ENCODE results near the gene WFIKKN1. TPM values are rescaled to one million over a fixed set of nuclear protein-coding genes. Genes with fewer than 3 reads are reported as not detected.

WFIKKN1 gene
- total RNA-seq, 4 donors from 2014 or later, result 2.5 to 6.2 (median 3.8) TPM

GRCh38 chr16:644556-644955 is 13.8 kb downstream of the WFIKKN1 start:
- Histone ChIP-seq H3K9me3 (no peaks in the 10 kb centered on the region), H3K27ac (peak overlapping the region in 3 of 4 donors; percentile 90 to 98 (median 95)), H3K4me3 (no peak overlapping the region), H3K4me1 (peaks cover 0 to 48% (median 18%) of the 10 kb centered on the region in 4 donors), H3K27me3 (no peaks in the 10 kb centered on the region), H3K36me3 (no peaks in the 10 kb centered on the region)
- DNase-seq, result no peak
- TF ChIP-seq POLR2A (IDR thresholded peaks at IDR 0.05) (no peak), CTCF (IDR thresholded peaks at IDR 0.05) (no peak)

DNA sequence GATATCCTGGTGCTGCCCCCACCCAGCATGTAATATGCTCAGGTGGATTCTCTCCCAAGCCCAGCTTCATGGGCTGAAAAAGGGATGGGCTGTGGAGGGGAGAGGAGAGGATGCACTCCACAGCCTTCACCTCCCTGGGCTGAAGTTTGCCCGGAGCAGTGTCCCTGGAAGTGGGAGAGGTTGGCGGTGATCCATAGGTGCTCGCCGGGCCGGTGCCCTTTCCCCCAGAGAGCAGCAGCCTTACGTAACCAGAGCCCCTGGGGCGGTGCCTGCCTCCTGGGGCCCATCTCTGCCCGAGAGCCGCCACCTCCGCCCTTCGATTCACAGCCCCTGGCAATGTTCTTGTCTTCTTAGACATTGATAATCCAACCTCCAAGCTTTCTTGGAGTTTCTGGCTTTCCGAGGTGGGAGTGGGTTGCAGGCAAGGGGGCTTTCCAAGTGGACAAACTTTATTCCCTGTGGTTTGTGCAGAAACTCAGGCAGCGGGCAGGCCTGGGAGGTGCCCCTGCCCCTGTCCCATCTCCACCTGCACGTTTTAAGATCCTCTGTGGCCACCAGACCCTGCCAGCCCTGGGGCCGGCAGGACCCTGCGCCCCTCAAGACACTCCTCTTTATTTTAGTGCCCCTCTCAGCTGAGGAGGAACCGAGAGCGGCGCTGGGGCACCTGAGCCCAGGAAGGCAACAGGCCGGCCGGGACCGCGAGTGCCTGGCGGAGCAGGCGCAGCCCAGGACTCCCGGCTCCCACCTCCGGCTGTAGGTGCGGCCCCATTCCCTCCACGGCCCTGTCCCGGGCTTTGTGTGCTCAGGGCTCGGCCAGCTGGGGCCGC is 15.3 kb downstream of the WFIKKN1 start:
- Histone ChIP-seq H3K27ac (peak overlapping the region in 3 of 4 donors; percentile 90 to 98 (median 95)), H3K27me3 (no peaks in the 10 kb centered on the region), H3K4me3 (peak overlapping the region in 2 of 4 donors; percentile 65 to 80), H3K4me1 (peaks cover 0 to 62% (median 21%) of the 10 kb centered on the region in 4 donors), H3K36me3 (no peaks in the 10 kb centered on the region), H3K9me3 (no peaks in the 10 kb centered on the region)
- TF ChIP-seq CTCF (IDR thresholded peaks at IDR 0.05) (no peak), POLR2A (IDR thresholded peaks at IDR 0.05) (peak; percentile 56 to 83)
- peak in 2 of 3 donors; percentile 89 to 90 for DNase-seq

- Histone ChIP-seq H3K27me3 (no peaks in the 10 kb centered on the region), H3K4me3 (peak overlapping the region in 2 of 4 donors; percentile 65 to 80), H3K9me3 (no peaks in the 10 kb centered on the region), H3K27ac (peak overlapping the region in 3 of 4 donors; percentile 90 to 98 (median 95)), H3K4me1 (peaks cover 0 to 64% (median 20%) of the 10 kb centered on the region in 4 donors), H3K36me3 (no peaks in the 10 kb centered on the region)
- DNase-seq, result no peak
- TF ChIP-seq CTCF (IDR thresholded peaks at IDR 0.05) (no peak), POLR2A (IDR thresholded peaks at IDR 0.05) (no peak)
Measured at GRCh38 chr16:646679-647172, 15.9 kb downstream of the WFIKKN1 start.

DNA sequence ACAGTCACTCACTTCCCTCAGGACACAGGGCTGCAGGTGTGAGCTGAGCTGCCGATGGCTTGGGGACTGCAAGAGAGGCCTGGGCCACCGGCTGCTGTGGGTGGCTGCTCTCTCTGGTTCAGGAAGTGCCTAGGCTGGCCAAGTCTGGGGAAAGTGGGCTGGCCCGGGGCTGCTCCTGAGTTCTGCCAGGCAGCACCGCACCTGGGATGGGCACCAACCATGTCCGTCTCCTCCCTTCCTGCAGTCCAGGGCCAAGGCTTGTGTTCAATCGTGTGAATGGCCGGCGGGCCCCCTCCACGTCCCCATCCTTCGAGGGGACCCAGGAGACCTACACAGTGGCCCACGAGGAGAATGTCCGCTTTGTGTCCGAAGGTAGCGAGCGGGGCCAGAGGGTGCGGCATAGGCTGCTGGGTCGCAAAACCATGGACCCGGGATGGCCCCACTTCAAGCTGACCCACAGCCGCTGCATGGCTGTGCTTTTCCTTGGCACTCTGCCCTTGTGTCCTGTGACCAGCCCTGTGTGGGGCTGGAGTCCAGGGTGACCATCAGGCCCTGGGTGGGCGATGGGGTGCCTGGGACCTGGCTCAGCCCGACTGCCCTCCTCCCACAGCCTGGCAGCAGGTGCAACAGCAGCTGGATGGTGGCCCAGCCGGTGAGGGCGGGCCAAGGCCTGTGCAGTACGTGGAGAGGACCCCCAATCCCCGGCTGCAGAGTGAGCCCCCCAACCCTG is 16.6 kb downstream of the WFIKKN1 start:
- no peaks in the 10 kb centered on the region for H3K9me3 ChIP-seq
- DNase-seq, result peak in 1 of 3 donors; percentile 69
- TF ChIP-seq POLR2A (IDR thresholded peaks at IDR 0.05), result peak in 1 of 2 donors; percentile 36
- no peak for TF ChIP-seq CTCF (IDR thresholded peaks at IDR 0.05)
- peak overlapping the region in 2 of 4 donors; percentile 65 to 80 for H3K4me3 ChIP-seq
- H3K27ac ChIP-seq, result peak overlapping the region; percentile 90 to 98 (median 95)
- H3K4me1 ChIP-seq, result peaks cover 0 to 64% (median 20%) of the 10 kb centered on the region in 4 donors
- H3K36me3 ChIP-seq, result no peaks in the 10 kb centered on the region
- no peaks in the 10 kb centered on the region for H3K27me3 ChIP-seq

GRCh38 chr16:648071-648780 is 17.4 kb downstream of the WFIKKN1 start:
- no peaks in the 10 kb centered on the region for H3K27me3 ChIP-seq
- H3K9me3 ChIP-seq, result no peaks in the 10 kb centered on the region
- peaks cover 0 to 2% (median 0%) of the 10 kb centered on the region in 3 donors for H3K36me3 ChIP-seq
- TF ChIP-seq CTCF (IDR thresholded peaks at IDR 0.05), result peak; percentile 23 to 82 (median 55)
- peak; percentile 62 to 66 for TF ChIP-seq POLR2A (IDR thresholded peaks at IDR 0.05)
- peak overlapping the region; percentile 90 to 98 (median 95) for H3K27ac ChIP-seq
- peaks cover 0 to 64% (median 17%) of the 10 kb centered on the region in 4 donors for H3K4me1 ChIP-seq
- DNase-seq, result peak; percentile 48 to 93 (median 90)
- H3K4me3 ChIP-seq, result peak overlapping the region; percentile 65 to 80 (median 76)
